ENCODE data around the gene DPH6. TPM values are rescaled to one million over a fixed set of nuclear protein-coding genes. Genes with fewer than 3 reads are reported as not detected.

Gene DPH6
- total RNA-seq, 1 donor from 2014 or later: 7.8 TPM

DNA sequence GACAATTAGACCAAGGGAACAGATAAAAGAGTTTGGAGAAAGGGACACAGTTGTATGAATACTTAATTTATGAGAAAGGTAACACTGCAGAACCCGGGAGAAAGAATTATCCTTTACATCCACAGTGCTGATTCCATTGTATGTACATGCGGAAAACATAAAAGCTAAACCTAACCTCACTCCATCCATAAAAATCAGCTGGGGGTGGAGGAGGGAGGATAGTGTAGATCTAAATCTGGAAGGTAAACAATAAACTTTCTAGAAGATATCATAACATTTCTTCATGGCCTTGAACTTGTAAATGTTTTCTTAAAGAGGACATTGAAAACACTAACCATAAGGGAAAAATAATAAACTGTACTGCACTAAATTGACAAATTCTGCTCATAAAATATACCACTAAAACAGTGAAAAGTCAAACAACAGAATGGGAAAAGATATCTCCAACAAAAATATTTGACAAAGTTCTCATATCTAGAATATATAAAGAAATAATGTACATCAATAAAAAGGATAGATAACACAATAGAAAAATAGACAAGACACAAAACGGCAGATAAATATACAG is 220.5 kb downstream of the DPH6 start:
- TF ChIP-seq, protein P1, sequence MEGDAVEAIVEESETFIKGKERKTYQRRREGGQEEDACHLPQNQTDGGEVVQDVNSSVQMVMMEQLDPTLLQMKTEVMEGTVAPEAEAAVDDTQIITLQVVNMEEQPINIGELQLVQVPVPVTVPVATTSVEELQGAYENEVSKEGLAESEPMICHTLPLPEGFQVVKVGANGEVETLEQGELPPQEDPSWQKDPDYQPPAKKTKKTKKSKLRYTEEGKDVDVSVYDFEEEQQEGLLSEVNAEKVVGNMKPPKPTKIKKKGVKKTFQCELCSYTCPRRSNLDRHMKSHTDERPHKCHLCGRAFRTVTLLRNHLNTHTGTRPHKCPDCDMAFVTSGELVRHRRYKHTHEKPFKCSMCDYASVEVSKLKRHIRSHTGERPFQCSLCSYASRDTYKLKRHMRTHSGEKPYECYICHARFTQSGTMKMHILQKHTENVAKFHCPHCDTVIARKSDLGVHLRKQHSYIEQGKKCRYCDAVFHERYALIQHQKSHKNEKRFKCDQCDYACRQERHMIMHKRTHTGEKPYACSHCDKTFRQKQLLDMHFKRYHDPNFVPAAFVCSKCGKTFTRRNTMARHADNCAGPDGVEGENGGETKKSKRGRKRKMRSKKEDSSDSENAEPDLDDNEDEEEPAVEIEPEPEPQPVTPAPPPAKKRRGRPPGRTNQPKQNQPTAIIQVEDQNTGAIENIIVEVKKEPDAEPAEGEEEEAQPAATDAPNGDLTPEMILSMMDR (IDR thresholded peaks at IDR 0.05): no peak
- Mint-ChIP-seq H3K9me3 (ENCODE audit: low read depth) (peaks cover 3% of the 10 kb centered on the region), H3K4me3 (ENCODE audit: unreplicated experiment) (no peak overlapping the region), H3K4me1 (ENCODE audit: low read depth) (no peaks in the 10 kb centered on the region), H3K36me3 (ENCODE audit: low read depth) (no peaks in the 10 kb centered on the region), H3K27ac (ENCODE audit: unreplicated experiment) (no peak overlapping the region), H3K27me3 (ENCODE audit: low read depth) (no peaks in the 10 kb centered on the region)
- no peak for DNase-seq (ENCODE audit: low spot score)

DNA sequence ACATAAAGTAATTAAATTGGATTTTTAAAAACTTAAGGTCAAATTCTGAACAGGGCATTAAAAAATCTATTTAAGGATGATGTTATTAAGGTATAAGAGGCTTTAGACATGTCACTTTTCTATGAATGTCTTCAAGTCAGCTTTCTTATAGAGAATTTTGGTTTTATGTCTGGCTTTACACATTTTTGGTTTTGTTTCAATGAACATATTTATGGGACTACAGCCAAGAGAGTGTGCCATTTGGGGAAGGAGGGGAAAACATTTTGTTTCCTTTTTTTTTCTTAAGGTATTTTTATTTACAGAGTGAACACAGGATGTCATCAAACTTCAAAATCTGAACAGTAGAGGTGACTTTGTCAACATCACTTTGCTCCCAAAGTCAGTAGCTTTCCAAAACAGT is 222.8 kb downstream of the DPH6 start:
- H3K9me3 Mint-ChIP-seq (ENCODE audit: low read depth): peaks cover 1% of the 10 kb centered on the region
- no peaks in the 10 kb centered on the region for H3K36me3 Mint-ChIP-seq (ENCODE audit: low read depth)
- no peak overlapping the region for H3K27ac Mint-ChIP-seq (ENCODE audit: unreplicated experiment)
- TF ChIP-seq, protein P1 (IDR thresholded peaks at IDR 0.05): no peak
- no peaks in the 10 kb centered on the region for H3K4me1 Mint-ChIP-seq (ENCODE audit: low read depth)
- no peak for DNase-seq (ENCODE audit: low spot score)
- no peaks in the 10 kb centered on the region for H3K27me3 Mint-ChIP-seq (ENCODE audit: low read depth)
- H3K4me3 Mint-ChIP-seq (ENCODE audit: unreplicated experiment): no peak overlapping the region

DNA sequence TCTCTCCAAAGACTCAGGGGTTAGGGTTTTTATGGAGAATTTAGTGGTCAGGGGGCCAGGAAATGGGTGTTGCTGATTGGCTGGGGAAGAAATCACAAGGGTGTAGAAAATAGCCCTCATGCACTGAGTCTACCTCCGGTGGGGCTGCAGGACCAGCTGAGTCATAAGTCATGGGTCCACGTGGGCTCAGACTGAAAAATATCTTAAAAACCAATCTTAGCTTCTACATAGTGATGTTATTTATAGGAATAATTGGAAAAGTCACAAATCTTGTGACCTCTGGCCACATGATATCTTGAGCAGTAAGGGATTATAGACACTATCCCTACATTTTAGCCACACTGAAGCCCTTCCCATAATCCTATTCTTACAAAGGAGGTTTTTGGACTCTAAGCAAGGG is 224.0 kb downstream of the DPH6 start:
- Mint-ChIP-seq H3K4me1 (ENCODE audit: low read depth) (no peaks in the 10 kb centered on the region), H3K27me3 (ENCODE audit: low read depth) (no peaks in the 10 kb centered on the region), H3K9me3 (ENCODE audit: low read depth) (no peaks in the 10 kb centered on the region), H3K27ac (ENCODE audit: unreplicated experiment) (no peak overlapping the region), H3K36me3 (ENCODE audit: low read depth) (no peaks in the 10 kb centered on the region), H3K4me3 (ENCODE audit: unreplicated experiment) (no peak overlapping the region)
- no peak for DNase-seq (ENCODE audit: low spot score)
- TF ChIP-seq, protein P1 (IDR thresholded peaks at IDR 0.05): no peak

DNA sequence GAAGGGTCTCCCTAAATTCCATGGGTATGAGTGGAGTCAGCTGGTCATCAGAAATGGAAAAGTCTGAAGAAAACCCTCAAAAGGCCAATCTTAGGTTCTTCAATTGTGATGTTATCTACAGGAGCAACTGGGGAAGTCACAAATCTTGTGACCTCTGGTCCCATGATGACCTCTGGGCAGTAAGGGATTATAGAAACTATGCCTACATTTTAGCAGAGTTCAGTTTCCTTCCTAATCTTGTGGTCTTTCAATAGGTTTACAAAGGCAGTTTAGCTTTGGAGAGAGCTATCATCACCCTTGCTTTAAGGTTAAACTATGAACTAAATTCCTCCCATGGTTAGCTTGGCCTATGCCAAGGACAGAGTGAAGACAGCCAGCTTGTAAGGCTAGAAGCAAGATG is 225.1 kb downstream of the DPH6 start:
- Mint-ChIP-seq H3K36me3 (ENCODE audit: low read depth) (peaks cover 2% of the 10 kb centered on the region), H3K9me3 (ENCODE audit: low read depth) (peaks cover 5% of the 10 kb centered on the region), H3K4me3 (ENCODE audit: unreplicated experiment) (no peak overlapping the region), H3K27me3 (ENCODE audit: low read depth) (no peaks in the 10 kb centered on the region), H3K4me1 (ENCODE audit: low read depth) (no peaks in the 10 kb centered on the region), H3K27ac (ENCODE audit: unreplicated experiment) (no peak overlapping the region)
- TF ChIP-seq, protein P1 (IDR thresholded peaks at IDR 0.05): no peak
- DNase-seq (ENCODE audit: low spot score): no peak

Small RNA genes lying within 50 kb of the gene (microRNA-seq; reads per million reads assigned to microRNA genes)
- gene MIR3942 (ENCODE audit: borderline number of aligned reads): not detected
